WTC11 (cell line): ENCODE results near the gene FBXL4. TPM values are rescaled to one million over a fixed set of nuclear protein-coding genes. Genes with fewer than 3 reads are reported as not detected.

Experiments used
- ATAC-seq: fragments of 200-7000 bp; cut with Tn5 transposase; 2 replicates; pipeline ENCODE4 v1.10.0; 2021; ENCODE audit warnings: mild to moderate bottlenecking, moderate library complexity
- CTCF ChIA-PET: fragments of 300-600 bp; sonication (Branson Sonifier 250); formaldehyde crosslinking; loops from one replicate; lab custom pipeline; 2021; ENCODE audit warnings: antibody characterized with exemption; lab: Charles Lee
- POLR2A ChIA-PET: fragments of 350-600 bp; sonication (Branson Sonifier 250); formaldehyde crosslinking; loops from one replicate; lab custom pipeline; 2021; ENCODE audit warnings: antibody characterized with exemption; lab: Charles Lee
- DNase-seq: peaks from one replicate; pipeline ENCODE4 v3.0.0; 2021; ENCODE audit warnings: low spot score
- H3K27ac Mint-ChIP-seq: 2 replicates; pipeline ENCODE4 v1.8.0; 2021; ENCODE audit warnings: mixed read lengths
- H3K27me3 Mint-ChIP-seq: 2 replicates; pipeline ENCODE4 v1.8.0; 2021; ENCODE audit warnings: low read depth, mild to moderate bottlenecking, moderate library complexity, mixed read lengths
- H3K36me3 Mint-ChIP-seq: 2 replicates; pipeline ENCODE4 v1.8.0; 2021; ENCODE audit warnings: mixed read lengths
- H3K4me1 Mint-ChIP-seq: 2 replicates; pipeline ENCODE4 v1.8.0; 2022; ENCODE audit warnings: mixed read lengths
- H3K4me3 Mint-ChIP-seq: 2 replicates; pipeline ENCODE4 v1.8.0; 2021; ENCODE audit warnings: mild to moderate bottlenecking, moderate library complexity, mixed read lengths
- H3K9me3 Mint-ChIP-seq: 2 replicates; pipeline ENCODE4 v1.8.0; 2021; ENCODE audit warnings: mixed read lengths
- ELF4 ChIP-seq: sonication (generic); formaldehyde crosslinking; IDR thresholded peaks from 2 replicates; pipeline ENCODE4 v1.8.1; 2022; ENCODE audit warnings: low read depth, mild to moderate bottlenecking, moderate library complexity, missing genetic modification reagents
- FOXJ3 ChIP-seq: sonication (generic); formaldehyde crosslinking; IDR thresholded peaks from 2 replicates; pipeline ENCODE4 v1.9.0; 2021; ENCODE audit warnings: missing genetic modification reagents, mild to moderate bottlenecking, borderline replicate concordance
- FOXK1 ChIP-seq: sonication (generic); formaldehyde crosslinking; IDR thresholded peaks from 2 replicates; pipeline ENCODE4 v1.8.0; 2022; ENCODE audit warnings: mild to moderate bottlenecking, moderate library complexity, missing genetic modification reagents
- GABPB1 ChIP-seq: sonication (generic); formaldehyde crosslinking; IDR thresholded peaks from 2 replicates; pipeline ENCODE4 v1.8.1; 2023; ENCODE audit warnings: mild to moderate bottlenecking, missing genetic modification reagents
- JAZF1 ChIP-seq: fragments of 250-450 bp; sonication (Bioruptor Pico); IDR thresholded peaks from 2 replicates; pipeline ENCODE4 v1.9.0; 2021; ENCODE audit warnings: moderate library complexity, mild to moderate bottlenecking, inconsistent platforms
- RORB ChIP-seq: fragments of 250-450 bp; sonication (Bioruptor Pico); IDR thresholded peaks from 2 replicates; pipeline ENCODE4 v1.9.0; 2021; ENCODE audit warnings: mild to moderate bottlenecking
- SMAD3 ChIP-seq: sonication (generic); formaldehyde crosslinking; IDR thresholded peaks from 2 replicates; pipeline ENCODE4 v1.8.0; 2022; ENCODE audit warnings: missing genetic modification reagents, mild to moderate bottlenecking, borderline replicate concordance
- TEAD1 ChIP-seq: sonication (generic); formaldehyde crosslinking; IDR thresholded peaks from 2 replicates; pipeline ENCODE4 v1.8.0; 2022; ENCODE audit warnings: mild to moderate bottlenecking, missing genetic modification reagents
- TEAD4 ChIP-seq: sonication (generic); formaldehyde crosslinking; IDR thresholded peaks from 2 replicates; pipeline ENCODE4 v1.8.0; 2022; ENCODE audit warnings: mild to moderate bottlenecking, missing genetic modification reagents
- TP53 ChIP-seq: sonication (generic); formaldehyde crosslinking; IDR thresholded peaks from 2 replicates; pipeline ENCODE4 v1.8.1; 2023; ENCODE audit warnings: mild to moderate bottlenecking, missing genetic modification reagents
- ZNF121 ChIP-seq: sonication (generic); formaldehyde crosslinking; IDR thresholded peaks from 2 replicates; pipeline ENCODE4 v1.8.0; 2023; ENCODE audit warnings: missing genetic modification reagents
- total RNA-seq: library from RNA; stranded (reverse); gene quantifications from 3 replicates; pipeline ENCODE4 v1.2.3, GENCODE V29; 2021
- TF ChIP-seq, protein P1 (sequence below): sonication (generic); formaldehyde crosslinking; IDR thresholded peaks from 2 replicates; pipeline ENCODE4 v1.8.1; 2022; ENCODE audit warnings: low read depth, missing genetic modification reagents, borderline replicate concordance
- TF ChIP-seq, protein P2 (sequence below): sonication (generic); formaldehyde crosslinking; IDR thresholded peaks from 2 replicates; pipeline ENCODE4 v1.8.1; 2022; ENCODE audit warnings: mild to moderate bottlenecking, missing genetic modification reagents, moderate library complexity, borderline replicate concordance
- TF ChIP-seq, protein P3 (sequence below): fragments of 200-600 bp; IDR thresholded peaks from 2 replicates; pipeline ENCODE4 v1.8.0; 2022; ENCODE audit warnings: antibody characterized with exemption
- TF ChIP-seq, protein P4 (sequence below): fragments of 250-450 bp; sonication (Bioruptor Pico); conservative IDR thresholded peaks from 2 replicates; pipeline ENCODE4 v1.9.0; 2021; ENCODE audit warnings: mild to moderate bottlenecking
- TF ChIP-seq, protein P5 (sequence below): sonication (generic); formaldehyde crosslinking; IDR thresholded peaks from 2 replicates; pipeline ENCODE4 v1.8.0; 2022; ENCODE audit warnings: mild to moderate bottlenecking, missing genetic modification reagents
- TF ChIP-seq, protein P6 (sequence below): sonication (generic); formaldehyde crosslinking; IDR thresholded peaks from 2 replicates; pipeline ENCODE4 v1.8.1; 2023; ENCODE audit warnings: mild to moderate bottlenecking, missing genetic modification reagents, moderate library complexity
- TF ChIP-seq, protein P7 (sequence below): fragments of 250-450 bp; sonication (Bioruptor Pico); IDR thresholded peaks from 2 replicates; pipeline ENCODE4 v1.8.0; 2021; ENCODE audit warnings: mild to moderate bottlenecking
- TF ChIP-seq, protein P8 (sequence below): sonication (generic); formaldehyde crosslinking; IDR thresholded peaks from 2 replicates; pipeline ENCODE4 v1.8.0; 2022; ENCODE audit warnings: mild to moderate bottlenecking, missing genetic modification reagents

The FBXL4 gene
- total RNA-seq, 1 experiment from 2014 or later: 10.3 TPM

DNA sequence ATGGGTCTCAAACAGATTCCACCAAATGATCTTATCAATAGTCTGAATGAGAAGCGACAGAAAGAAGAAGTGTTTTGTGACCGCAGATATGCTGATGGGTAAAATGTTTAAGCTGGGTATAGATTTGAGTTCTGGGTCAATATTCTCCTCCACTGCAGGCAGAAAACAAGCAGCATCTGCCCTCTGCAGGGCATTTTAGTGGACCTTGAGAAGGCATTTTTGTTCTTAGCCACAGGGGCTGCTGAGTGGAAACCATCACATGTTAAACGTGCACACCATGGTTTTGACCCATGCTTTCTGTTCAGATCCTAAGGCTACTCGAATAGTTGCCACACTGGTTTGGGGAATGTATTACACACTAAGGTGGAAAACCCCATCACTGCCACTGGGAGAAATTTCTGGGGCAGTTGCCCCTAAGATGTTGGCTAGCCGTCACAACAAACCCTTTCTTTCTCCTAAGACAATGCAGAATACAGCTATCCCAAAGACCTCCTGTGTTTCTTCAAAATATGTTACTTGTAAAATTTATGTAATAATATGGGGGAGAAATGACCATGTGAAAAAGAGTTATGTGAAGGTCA is 107.9 kb downstream of the FBXL4 start (continued):
- TF ChIP-seq, protein P1, sequence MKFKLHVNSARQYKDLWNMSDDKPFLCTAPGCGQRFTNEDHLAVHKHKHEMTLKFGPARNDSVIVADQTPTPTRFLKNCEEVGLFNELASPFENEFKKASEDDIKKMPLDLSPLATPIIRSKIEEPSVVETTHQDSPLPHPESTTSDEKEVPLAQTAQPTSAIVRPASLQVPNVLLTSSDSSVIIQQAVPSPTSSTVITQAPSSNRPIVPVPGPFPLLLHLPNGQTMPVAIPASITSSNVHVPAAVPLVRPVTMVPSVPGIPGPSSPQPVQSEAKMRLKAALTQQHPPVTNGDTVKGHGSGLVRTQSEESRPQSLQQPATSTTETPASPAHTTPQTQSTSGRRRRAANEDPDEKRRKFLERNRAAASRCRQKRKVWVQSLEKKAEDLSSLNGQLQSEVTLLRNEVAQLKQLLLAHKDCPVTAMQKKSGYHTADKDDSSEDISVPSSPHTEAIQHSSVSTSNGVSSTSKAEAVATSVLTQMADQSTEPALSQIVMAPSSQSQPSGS (CRISPR knock-in tag): no peak
- TF ChIP-seq, protein P2, sequence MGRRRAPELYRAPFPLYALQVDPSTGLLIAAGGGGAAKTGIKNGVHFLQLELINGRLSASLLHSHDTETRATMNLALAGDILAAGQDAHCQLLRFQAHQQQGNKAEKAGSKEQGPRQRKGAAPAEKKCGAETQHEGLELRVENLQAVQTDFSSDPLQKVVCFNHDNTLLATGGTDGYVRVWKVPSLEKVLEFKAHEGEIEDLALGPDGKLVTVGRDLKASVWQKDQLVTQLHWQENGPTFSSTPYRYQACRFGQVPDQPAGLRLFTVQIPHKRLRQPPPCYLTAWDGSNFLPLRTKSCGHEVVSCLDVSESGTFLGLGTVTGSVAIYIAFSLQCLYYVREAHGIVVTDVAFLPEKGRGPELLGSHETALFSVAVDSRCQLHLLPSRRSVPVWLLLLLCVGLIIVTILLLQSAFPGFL (CRISPR knock-in tag): no peak
- TF ChIP-seq TP53 (CRISPR knock-in tag) (no peak), FOXK1 (CRISPR knock-in tag) (no peak), ELF4 (no peak)
- TF ChIP-seq, protein P3, sequence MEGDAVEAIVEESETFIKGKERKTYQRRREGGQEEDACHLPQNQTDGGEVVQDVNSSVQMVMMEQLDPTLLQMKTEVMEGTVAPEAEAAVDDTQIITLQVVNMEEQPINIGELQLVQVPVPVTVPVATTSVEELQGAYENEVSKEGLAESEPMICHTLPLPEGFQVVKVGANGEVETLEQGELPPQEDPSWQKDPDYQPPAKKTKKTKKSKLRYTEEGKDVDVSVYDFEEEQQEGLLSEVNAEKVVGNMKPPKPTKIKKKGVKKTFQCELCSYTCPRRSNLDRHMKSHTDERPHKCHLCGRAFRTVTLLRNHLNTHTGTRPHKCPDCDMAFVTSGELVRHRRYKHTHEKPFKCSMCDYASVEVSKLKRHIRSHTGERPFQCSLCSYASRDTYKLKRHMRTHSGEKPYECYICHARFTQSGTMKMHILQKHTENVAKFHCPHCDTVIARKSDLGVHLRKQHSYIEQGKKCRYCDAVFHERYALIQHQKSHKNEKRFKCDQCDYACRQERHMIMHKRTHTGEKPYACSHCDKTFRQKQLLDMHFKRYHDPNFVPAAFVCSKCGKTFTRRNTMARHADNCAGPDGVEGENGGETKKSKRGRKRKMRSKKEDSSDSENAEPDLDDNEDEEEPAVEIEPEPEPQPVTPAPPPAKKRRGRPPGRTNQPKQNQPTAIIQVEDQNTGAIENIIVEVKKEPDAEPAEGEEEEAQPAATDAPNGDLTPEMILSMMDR: no peak
- TF ChIP-seq, protein P4, sequence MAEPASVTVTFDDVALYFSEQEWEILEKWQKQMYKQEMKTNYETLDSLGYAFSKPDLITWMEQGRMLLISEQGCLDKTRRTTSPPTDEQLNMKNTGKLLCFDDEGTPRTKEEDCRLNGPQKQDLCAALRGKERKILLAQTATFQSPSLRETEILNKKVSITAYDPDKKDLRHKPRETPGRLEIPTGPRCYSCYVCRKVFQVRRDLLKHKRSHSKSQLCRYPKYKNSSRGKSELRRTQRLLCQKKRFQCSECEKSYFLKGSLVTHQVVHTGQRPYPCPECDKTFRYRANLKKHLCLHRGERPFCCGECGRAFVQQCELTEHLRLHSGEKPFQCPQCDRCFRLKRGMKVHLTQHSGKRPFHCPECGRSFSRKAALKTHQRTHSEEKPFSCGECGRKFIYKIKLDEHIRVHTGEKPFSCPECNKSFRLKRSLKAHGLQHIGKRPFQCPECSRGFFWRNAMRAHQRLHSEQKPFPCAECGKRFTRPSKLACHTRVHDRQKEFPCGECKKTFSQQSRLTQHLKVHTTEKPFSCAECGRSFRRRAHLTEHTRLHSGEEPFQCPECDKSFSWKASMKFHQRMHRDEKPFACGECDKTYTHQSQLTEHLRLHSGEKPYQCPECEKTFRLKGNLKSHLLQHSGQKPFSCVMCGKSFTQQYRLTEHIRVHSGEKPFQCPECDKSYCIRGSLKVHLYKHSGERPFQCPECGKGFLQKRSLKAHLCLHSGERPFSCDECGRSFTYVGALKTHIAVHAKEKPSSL (CRISPR knock-in tag): no peak
- TF ChIP-seq, protein P5, sequence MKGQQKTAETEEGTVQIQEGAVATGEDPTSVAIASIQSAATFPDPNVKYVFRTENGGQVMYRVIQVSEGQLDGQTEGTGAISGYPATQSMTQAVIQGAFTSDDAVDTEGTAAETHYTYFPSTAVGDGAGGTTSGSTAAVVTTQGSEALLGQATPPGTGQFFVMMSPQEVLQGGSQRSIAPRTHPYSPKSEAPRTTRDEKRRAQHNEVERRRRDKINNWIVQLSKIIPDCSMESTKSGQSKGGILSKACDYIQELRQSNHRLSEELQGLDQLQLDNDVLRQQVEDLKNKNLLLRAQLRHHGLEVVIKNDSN (CRISPR knock-in tag): no peak

DNA sequence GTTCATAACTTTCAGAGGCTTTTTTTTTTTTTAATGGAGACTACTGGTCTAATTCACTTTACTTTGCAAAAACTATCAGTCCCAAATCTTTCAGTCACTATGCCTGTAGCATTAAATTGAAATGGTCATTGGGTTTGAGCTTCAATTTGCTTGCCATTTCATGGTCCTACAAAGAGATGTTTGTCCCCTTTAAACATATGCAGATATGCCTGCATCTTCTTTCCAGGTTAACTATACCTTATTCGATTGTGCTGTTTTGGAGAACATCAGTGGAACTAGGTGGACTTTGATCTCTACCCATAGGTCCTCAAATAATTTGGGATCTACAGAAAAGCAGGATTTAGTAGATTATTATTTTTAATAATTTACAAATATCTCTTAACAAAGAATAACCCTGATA is 108.8 kb downstream of the FBXL4 start:
- Mint-ChIP-seq H3K27ac (no peak overlapping the region), H3K9me3 (no peaks in the 10 kb centered on the region), H3K27me3 (peaks cover 97% of the 10 kb centered on the region), H3K36me3 (no peaks in the 10 kb centered on the region), H3K4me3 (no peak overlapping the region), H3K4me1 (peaks cover 56% of the 10 kb centered on the region)
- POLR2A ChIA-PET: no interaction called here
- ATAC-seq (no peak), DNase-seq (no peak)
- CTCF ChIA-PET: interaction anchor here (1.3 to 1.7 kb wide), 3 partner anchors 10 to 280 kb away, joined by 3 to 4 read pairs (median 4); no protein-coding TSS in a partner anchor
- TF ChIP-seq FOXJ3 (CRISPR knock-in tag): no peak
- no peak for TF ChIP-seq ZNF121 (CRISPR knock-in tag)
- TF ChIP-seq, protein P6, sequence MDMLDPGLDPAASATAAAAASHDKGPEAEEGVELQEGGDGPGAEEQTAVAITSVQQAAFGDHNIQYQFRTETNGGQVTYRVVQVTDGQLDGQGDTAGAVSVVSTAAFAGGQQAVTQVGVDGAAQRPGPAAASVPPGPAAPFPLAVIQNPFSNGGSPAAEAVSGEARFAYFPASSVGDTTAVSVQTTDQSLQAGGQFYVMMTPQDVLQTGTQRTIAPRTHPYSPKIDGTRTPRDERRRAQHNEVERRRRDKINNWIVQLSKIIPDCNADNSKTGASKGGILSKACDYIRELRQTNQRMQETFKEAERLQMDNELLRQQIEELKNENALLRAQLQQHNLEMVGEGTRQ (CRISPR knock-in tag): no peak
- TF ChIP-seq, protein P4 (CRISPR knock-in tag): no peak
- no peak for TF ChIP-seq RORB (CRISPR knock-in tag)
- TF ChIP-seq, protein P7, sequence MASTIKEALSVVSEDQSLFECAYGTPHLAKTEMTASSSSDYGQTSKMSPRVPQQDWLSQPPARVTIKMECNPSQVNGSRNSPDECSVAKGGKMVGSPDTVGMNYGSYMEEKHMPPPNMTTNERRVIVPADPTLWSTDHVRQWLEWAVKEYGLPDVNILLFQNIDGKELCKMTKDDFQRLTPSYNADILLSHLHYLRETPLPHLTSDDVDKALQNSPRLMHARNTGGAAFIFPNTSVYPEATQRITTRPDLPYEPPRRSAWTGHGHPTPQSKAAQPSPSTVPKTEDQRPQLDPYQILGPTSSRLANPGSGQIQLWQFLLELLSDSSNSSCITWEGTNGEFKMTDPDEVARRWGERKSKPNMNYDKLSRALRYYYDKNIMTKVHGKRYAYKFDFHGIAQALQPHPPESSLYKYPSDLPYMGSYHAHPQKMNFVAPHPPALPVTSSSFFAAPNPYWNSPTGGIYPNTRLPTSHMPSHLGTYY (CRISPR knock-in tag): no peak
- TF ChIP-seq, protein P8, sequence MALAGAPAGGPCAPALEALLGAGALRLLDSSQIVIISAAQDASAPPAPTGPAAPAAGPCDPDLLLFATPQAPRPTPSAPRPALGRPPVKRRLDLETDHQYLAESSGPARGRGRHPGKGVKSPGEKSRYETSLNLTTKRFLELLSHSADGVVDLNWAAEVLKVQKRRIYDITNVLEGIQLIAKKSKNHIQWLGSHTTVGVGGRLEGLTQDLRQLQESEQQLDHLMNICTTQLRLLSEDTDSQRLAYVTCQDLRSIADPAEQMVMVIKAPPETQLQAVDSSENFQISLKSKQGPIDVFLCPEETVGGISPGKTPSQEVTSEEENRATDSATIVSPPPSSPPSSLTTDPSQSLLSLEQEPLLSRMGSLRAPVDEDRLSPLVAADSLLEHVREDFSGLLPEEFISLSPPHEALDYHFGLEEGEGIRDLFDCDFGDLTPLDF (CRISPR knock-in tag): no peak
- TF ChIP-seq, protein P1 (CRISPR knock-in tag): no peak
- no peak for TF ChIP-seq JAZF1 (CRISPR knock-in tag)
- TF ChIP-seq TEAD1: no peak
- TF ChIP-seq SMAD3 (CRISPR knock-in tag): no peak
- TF ChIP-seq GABPB1 (CRISPR knock-in tag): no peak
- TF ChIP-seq TEAD4 (CRISPR knock-in tag): no peak
